Activated CD4-positive, CD25-positive, alpha-beta regulatory T cell treated with anti-CD3 and anti-CD28 coated beads, Interleukin-2, amount 50 U/mL, for 24 hours (primary cell): ENCODE measurements around the gene ZC3H12A.

Source experiments
- ATAC-seq, 2 donors: fragments of 150-1000 bp; cut with Tn5 transposase; one replicate each; pipeline ENCODE4 v1.10.0; 2021; ENCODE audit warnings: mild to moderate bottlenecking in 1 of 2, moderate library complexity in 1 of 2

ZC3H12A gene

GRCh38 chr1:37456614-37457013, 17.8 kb upstream of the ZC3H12A start:
- ATAC-seq, result no peak

- ATAC-seq, result no peak
These were observed 15.8 kb upstream of the ZC3H12A start for GRCh38 chr1:37458551-37458950.

GRCh38 chr1:37461698-37462436, 12.5 kb upstream of the ZC3H12A start:
- no peak for ATAC-seq

- no peak for ATAC-seq
These were observed 9.9 kb upstream of the ZC3H12A start for GRCh38 chr1:37464443-37464842.

GRCh38 chr1:37465593-37466517, 8.5 kb upstream of the ZC3H12A start:
- peak; percentile 35 to 41 for ATAC-seq

- ATAC-seq, result no peak
These were observed 6.3 kb upstream of the ZC3H12A start for GRCh38 chr1:37468037-37468436.

GRCh38 chr1:37469386-37469785, 5.0 kb upstream of the ZC3H12A start:
- ATAC-seq, result no peak

- no peak for ATAC-seq
These were observed 2.8 kb upstream of the ZC3H12A start for GRCh38 chr1:37471345-37472231.

- ATAC-seq, result no peak
These were observed 2.1 kb upstream of the ZC3H12A start for GRCh38 chr1:37472281-37472680.

GRCh38 chr1:37472994-37473393, 1.4 kb upstream of the ZC3H12A start:
- no peak for ATAC-seq

GRCh38 chr1:37473431-37474045, 842 bp upstream of the ZC3H12A start:
- peak in 1 of 2 donors; percentile 19 for ATAC-seq

GRCh38 chr1:37474697-37475379, 458 bp downstream of the ZC3H12A start:
- ATAC-seq, result no peak

- ATAC-seq, result no peak
These were observed 1.2 kb downstream of the ZC3H12A start for GRCh38 chr1:37475380-37476086.

GRCh38 chr1:37476087-37476452, 1.7 kb downstream of the ZC3H12A start:
- no peak for ATAC-seq

GRCh38 chr1:37476460-37477197, 2.2 kb downstream of the ZC3H12A start:
- no peak for ATAC-seq

- ATAC-seq, result peak; percentile 33 to 45
These were observed 3.0 kb downstream of the ZC3H12A start for GRCh38 chr1:37477198-37477931.

GRCh38 chr1:37477946-37478345, 3.6 kb downstream of the ZC3H12A start:
- ATAC-seq, result no peak

- ATAC-seq, result peak; percentile 55
These were observed 4.1 kb downstream of the ZC3H12A start for GRCh38 chr1:37478451-37478881.

GRCh38 chr1:37478890-37479254, 4.5 kb downstream of the ZC3H12A start:
- peak; percentile 3 to 6 for ATAC-seq
